Frontal cortex (tissue), 4 donors: ENCODE results near the gene MMP24OS. TPM values are rescaled to one million over a fixed set of nuclear protein-coding genes. Genes with fewer than 3 reads are reported as not detected.
"Not testable (repeated sequence)": the region's sequence is repeated elsewhere in the genome, so short reads cannot be mapped to it uniquely, and the experiment has no call there.

Experiments used
- DNase-seq, 2 donors: peaks; one replicate each; pipeline ENCODE4 v3.0.0; 2012; ENCODE audit warnings: low spot score in 2 of 2
- FAIRE-seq: peaks from 2 replicates; lab custom pipeline; 2012; peaks lifted over from hg19 to GRCh38; lab: Jason Lieb, UNC
- total RNA-seq: library from RNA; depleted of rRNA; stranded (reverse); fragments of >200 nt; gene quantifications from one replicate; pipeline ENCODE4 v1.2.3, GENCODE V29; 2014
- donor health status: control.
- donor health status: control.
- donor health status: control.

The MMP24OS gene
- total RNA-seq, 1 donor from 2014 or later, result 3.3 TPM

DNA sequence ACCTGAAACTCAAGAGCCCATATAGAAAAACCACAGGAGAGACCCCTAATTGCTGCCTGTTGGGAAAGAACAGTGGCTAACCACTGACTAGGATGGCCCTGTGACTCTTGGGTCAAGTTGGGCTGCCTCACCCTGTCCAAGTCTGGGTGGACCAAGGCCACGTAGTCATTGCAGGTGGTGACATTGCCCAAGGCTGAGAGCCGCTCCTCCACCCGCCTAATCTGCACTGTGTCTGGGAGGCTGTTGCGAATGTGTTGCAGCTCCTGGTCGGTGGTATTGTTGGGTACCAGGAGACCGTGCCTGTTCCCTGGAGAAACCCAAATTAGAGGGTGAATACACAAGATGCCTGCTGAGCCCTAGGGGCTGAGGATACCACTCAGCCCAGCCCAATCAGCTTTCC, 2.6 kb upstream of the MMP24OS start:
- FAIRE-seq (no peak), DNase-seq (no peak)

DNA sequence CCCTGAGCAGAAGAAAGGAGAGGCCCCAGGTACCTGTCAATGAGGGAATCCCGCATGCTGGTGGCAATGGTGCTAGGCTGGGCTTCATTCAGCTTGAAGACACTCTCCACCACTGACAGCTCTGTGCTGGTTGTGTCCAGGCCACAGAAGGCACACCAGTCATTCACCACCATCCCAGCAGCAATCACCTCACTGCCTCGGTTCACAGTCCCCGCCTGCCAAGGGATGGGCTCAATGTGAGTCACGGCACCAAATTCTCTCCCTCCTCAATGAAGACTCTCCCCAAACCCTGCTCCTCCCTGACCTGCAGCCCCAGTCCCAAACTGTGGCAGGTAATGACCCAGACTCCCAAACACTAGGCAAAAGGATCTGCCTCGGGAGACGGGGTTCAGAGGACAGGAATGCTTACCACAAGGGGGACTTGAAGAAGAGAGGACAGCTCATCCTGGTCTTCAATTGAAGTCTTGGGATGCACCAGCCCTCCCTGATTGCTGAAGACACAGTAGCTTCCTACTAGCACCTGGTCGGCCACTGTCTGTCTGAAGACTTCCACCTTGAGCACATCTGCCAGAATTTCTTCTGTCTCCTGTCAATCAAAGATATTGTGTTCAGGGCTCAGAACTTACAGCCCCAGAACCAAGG, 1.7 kb upstream of the MMP24OS start:
- no peak for DNase-seq
- no peak for FAIRE-seq

DNA sequence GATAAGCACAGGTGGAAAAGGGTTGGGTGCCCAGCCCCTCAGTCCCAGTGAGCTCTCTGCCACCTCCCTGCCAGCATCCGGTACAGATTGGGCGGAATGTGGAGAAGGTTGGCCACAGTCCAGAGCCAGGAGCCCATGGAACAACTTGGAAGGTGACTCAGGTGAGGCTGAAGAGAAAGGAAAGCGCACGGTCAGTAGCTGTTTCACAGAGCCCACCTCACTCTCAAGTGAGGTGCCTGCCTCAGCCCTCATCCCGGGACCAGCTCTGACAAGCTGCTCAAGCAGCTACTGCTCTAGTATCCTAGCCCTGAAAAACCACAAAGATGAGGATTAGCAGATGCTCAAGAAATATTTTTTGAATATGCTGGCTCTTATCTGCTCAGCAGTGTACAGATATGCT, 1.1 kb upstream of the MMP24OS start:
- FAIRE-seq, result no peak
- DNase-seq, result no peak

DNA sequence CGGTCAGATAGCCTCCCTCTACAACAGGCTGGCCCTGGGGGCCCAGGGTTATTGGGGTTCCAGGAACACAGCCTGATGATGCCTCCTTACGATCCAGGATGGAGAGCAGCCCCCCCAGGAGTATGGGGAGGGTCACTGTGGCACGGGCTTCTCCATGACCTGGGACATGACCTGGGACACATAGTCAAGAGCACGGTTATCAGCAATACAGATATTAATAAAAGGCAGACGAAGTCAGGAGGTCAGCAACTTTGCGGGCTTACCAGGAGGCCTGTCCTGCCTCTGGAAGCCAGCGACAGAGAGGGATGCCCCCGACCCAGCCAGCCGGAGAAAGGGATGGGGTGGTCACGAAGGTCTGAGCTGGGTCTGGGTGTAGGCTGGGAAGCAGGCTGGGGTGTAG, 795 bp downstream of the MMP24OS start:
- FAIRE-seq, result no peak

DNA sequence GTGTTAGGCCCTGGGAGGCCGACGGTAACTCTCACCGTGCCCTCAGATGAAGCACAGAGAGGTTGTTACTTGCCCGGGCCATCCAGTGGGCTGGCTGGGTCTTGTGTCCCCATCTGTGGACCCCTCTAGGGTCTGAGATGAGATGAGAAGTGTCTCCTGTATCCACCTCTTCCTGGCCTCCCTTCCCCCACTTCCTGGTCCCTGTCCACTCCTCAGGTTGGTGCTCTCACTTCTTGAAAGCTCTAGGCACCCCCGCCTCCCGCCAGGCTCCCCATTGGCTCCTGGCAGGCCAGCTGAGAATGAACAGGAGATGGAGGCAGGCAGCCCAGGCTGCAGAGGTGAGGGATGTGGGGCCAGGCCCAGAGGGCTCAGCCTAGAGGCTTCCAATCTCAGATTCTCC, 1.5 kb downstream of the MMP24OS start:
- FAIRE-seq, result no peak

More for the DNA sequence above, 795 bp downstream of the MMP24OS start:
- DNase-seq, result no peak

DNA sequence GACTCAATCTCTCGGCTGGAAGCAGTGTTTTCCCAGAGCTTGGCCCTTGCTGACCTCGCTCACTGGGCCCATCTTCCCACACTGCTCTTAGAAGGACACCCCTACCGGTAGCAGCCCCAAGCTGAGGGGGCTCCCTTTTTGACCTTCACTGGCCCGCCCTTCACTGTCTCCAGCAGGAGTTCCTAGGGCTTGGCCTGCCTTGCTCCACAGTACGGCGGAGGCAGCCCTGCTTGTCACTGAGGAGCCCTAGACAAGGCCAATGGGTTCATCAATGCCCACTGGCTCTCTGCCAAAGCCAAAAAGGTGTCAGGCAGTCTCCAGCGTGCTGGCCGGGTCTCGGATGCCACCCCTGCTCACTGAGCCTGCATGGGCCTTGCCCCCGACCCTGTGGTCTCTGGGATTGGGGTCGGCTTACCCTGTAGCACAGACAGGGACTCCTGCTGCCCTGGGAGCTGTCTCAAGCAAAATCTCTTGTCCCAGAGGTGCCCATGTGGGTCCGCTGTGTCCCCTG, 2.1 kb downstream of the MMP24OS start:
- no peak for DNase-seq
- no peak for FAIRE-seq

More for the DNA sequence above, 1.5 kb downstream of the MMP24OS start:
- no peak for DNase-seq

DNA sequence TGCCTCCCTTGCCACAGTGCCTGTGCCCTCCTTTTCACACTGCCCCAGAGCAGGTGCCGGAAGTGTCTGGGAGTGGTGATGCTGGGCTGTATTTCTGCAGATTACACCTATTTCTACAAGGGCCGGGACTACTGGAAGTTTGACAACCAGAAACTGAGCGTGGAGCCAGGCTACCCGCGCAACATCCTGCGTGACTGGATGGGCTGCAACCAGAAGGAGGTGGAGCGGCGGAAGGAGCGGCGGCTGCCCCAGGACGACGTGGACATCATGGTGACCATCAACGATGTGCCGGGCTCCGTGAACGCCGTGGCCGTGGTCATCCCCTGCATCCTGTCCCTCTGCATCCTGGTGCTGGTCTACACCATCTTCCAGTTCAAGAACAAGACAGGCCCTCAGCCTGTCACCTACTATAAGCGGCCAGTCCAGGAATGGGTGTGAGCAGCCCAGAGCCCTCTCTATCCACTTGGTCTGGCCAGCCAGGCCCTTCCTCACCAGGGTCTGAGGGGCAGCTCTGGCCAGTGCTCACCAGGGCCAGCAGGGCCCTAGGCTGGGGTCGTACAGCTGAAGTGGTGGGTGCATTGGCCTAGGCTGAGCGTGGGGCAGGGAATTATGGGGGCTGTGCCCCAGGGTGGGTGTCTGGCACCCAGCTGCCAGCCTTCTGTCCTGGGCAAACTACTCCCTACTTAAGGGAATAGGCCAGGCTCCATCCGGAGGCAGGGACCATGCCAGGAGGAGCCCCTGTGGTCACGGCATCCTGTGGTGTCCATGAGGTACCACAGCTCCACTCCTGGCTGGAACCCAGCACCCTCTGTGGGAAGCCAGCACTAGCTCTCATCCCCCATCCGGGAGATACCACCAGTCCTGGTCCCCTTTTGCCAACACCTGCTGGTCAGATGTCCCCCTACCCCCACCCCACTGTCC, 3.5 kb downstream of the MMP24OS start:
- DNase-seq (no peak), FAIRE-seq (no peak)

DNA sequence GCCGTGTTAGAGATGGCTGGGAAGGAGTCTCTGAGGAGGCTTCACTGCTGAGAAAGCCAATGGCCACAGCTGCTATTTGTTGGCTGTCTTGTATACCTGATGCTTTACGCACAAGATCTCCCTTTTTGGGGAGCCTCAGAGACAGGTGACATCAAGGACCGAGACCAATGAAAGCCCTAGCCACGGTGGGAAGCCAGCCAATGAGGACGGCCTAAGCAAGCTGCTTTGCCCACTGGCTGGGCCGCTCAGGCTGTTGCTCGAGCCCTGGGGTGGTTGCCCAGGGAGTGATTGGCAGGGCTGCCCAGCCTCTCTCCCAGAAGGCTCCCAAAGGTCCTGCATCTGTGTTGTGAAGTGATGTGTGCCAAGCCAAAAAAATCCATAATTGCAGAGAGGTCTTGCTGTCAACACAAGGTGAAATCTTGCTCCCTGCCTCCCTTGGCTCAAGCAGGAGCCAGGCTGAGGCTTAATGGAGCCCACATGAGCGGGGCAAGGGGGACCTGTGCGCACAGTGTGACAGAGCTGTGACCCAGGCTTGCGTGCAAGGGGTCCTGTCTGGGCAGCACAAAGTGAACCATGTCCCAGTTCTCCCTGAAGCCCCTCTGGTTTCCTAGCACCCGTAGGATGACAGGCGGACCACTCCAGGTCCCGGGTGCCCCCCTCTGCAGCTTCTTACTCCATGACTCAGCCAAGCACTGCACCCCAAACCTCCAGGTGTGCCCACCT, 4.3 kb downstream of the MMP24OS start:
- no peak for FAIRE-seq
- peak in 1 of 2 donors; percentile 46 for DNase-seq

DNA sequence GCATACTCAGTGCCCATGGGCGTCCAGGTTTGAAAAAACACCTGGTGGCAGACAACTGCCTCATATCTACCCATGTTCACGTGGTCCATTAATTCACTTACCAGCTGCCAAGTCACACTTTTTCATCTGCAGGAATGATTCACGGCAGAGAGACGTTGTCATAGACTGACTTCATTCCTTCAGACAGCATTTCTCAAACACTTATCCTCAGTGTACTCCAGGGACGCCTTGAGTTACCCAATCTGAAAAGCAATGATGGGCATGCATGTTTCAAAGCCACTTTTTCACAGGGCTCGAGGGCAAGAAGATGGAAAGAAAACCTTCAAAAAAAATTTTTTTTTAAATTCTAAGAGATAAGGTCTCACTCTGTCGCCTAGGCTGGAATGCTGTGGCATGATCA, 6.0 kb downstream of the MMP24OS start:
- DNase-seq (no peak), FAIRE-seq (no peak)

DNA sequence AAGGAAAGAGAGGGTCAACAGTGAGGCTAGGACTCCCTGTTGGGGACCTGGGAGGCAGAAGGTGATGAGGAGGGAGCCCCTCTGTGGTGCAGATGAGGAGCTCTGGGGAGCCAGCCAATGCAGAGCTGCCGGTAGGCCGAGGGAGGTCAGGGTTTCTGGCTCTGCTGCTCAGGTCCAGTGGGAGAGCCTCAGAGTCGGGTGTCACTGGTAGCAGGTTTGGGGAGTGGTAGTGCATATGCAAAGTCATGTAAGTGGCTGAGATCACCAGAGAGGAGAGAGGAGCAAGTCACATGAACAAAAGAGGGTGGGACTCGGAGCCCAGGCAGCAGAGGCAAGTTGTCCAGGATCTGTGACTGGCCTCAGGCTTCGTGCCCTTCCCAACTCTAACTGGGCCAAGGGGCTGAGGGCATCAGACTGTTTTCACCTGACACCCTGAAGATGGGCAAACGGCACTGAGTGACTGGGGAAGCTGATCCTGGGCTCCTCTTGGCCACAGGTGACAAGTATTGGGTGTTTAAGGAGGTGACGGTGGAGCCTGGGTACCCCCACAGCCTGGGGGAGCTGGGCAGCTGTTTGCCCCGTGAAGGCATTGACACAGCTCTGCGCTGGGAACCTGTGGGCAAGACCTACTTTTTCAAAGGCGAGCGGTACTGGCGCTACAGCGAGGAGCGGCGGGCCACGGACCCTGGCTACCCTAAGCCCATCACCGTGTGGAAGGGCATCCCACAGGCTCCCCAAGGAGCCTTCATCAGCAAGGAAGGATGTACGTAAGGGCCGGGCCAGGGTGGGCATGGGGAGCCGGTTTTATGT, 6.6 kb downstream of the MMP24OS start:
- DNase-seq (no peak), FAIRE-seq (no peak)

DNA sequence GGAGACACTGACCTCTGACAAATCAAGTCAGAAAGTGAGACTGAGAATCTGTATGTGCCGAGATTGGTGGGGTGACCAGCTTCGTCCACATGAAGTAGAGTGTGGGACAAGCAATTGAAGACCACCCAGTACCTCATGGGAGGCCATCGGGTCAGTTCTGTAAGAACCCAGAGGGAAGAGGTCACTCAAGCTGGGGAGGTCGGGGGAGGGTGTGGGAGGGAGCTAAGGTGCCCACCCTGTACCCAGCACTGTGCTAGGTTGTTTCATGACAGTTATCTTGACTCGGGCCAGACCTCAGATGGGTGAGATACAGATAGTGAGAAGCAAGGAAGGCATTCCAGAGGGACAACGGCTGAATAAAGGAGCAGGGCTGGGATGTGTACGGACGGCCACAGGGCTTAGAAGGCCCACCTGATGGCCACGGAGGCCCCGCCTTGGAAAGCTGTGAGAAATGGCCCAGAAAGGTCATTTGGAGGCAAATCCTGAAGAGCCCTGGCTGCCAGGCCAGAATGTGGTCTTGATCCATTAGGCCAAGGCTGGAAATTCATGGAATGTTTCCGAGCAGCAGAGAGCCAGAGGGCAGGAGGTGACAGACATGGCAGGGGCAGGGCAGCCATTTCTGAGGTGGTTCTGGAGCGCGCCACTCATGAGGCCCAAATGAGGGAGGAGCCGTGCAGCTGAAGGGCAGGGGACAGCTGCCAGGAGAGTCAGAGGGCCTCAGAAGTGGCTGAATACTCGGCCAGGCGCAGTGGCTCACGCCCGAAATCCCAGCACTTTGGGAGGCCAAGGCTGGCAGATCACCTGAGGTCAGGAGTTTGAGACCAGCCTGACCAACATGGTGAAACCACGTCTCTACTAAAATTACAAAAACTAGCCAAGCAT, 7.7 kb downstream of the MMP24OS start:
- FAIRE-seq (no peak), DNase-seq (no peak)

DNA sequence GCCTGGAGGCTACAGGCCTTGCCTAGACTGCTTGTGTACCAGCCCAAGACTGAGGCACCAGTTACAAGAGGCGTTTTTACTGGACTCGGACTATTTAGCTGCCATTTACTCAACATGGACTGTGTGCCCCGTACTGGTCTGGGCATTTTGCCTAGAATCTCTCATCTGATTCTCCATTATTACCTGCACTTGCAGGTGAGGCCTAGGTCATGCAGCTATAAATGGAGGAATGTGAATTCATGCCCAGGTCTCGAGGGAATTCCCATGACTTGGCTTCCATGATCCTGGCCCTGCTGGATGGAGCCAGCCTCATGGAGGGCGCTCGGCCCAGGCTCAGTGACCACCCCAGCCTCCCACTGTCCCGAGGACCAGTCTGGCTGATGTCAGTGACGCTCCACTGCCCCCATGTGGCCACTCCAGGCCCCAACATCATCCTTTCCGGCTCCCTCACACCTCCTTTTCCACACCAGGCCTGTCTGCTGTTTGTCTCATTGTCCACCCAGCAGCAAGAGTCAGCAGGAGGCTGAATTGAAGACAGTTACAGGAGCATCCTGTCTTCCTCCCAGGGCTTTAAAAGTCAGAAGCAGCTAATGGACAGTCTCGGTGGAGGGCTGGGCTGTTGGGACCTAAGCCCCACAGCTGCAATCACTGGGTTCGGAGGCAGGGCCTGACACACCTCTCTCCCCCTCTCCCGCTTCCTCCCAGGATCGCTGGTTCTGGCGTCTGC, 8.7 kb downstream of the MMP24OS start:
- FAIRE-seq (no peak), DNase-seq (peak in 1 of 2 donors; percentile 77)

DNA sequence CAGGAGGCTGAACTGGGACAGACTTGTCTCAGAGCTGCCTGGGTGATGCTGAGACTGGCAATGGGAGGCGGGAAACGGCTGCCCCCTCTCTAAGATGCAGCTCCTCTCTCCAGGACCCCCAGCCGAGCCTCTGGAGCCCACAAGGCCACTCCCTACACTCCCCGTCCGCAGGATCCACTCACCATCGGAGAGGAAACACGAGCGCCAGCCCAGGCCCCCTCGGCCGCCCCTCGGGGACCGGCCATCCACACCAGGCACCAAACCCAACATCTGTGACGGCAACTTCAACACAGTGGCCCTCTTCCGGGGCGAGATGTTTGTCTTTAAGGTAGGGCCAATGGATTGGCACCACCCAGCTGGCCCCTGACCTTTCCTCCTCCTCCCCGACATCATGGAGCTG, 10.8 kb downstream of the MMP24OS start:
- FAIRE-seq, result no peak
- no peak for DNase-seq

DNA sequence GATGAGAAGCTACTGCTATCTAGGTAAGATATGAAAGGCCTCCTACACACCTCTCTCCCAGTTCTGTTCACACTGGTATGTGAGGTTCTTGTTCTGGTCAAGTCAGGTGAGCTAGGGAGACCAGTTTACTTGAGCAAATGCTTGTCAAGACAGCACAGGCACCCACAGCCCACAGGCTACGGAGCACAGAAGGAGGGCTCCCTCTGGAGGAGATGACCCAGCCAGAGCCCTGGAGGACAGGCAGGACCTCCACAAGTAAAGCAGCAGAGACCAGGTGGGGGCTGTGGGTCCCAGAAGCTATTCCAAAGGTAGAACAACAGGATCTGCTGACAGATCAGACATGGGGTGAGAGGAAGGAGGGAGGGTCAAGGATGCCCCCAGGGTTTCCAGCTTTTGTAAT, 13.2 kb downstream of the MMP24OS start:
- DNase-seq (no peak), FAIRE-seq (no peak)

DNA sequence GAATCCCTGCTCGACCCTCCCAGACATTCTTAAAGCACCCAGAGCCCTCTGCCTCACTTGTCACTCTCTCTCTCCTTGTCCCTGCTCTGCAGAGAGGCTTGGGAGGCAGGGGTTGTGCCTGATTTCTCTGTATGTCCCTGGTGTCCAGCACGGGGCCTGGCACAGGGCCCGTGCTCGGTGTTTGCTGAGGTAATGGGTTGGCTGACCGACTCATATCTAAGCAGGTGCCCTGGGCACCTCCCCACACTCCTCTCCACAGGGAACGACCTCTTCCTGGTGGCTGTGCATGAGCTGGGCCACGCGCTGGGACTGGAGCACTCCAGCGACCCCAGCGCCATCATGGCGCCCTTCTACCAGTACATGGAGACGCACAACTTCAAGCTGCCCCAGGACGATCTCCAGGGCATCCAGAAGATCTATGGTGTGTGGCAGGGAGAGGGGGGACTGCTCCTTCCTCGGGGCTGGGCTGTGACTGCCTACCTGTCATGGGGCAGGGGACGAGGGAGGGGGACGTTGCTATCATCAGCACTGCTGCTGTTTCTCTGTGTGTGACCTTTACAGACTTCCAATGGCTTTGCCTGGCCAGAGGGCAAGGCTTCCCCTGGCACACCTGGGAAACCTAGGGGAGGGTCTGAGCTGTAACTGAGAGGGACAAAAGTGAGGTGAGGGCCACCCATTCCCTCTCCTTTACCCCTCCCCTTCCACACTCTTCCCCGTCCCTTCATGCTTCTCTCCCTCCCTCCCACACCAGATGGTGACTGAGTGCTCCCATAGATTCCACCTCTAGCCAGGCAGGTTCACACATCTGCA, 14.2 kb downstream of the MMP24OS start:
- no peak for FAIRE-seq
- DNase-seq, result no peak

DNA sequence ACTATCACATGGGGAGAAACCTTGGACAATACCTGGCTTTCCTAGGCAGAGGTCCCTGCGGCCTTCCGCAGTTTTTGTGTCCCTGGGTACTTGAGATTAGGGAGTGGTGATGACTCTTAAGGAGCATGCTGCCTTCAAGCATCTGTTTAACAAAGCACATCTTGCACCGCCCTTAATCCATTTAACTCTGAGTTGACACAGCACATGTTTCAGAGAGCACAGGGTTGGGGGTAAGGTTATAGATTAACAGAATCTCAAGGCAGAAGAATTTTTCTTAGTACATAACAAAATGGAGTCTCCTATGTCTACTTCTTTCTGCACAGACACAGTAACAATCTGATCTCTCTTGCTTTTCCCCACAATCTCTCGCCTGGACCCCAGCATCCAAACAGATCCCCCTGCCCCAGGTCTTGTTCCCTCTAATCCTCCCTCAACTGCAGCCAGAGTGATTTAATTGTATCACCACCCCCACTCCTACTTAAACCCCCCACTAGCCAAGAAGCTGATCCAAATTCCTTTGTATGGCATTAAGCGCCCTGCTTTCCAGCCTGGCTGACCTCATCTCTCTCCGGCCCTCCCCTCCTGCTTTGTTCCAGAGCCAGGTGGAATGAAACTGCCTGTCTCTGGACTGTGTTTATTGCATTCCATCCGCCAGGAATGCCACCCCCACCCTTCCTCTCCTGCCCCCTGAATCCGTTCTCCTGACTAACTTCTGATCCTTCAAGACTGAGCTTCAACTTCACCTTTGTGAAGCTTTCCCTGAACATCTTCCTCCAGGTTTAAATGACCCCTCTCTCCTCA, 15.0 kb downstream of the MMP24OS start:
- not testable (repeated sequence) for DNase-seq, FAIRE-seq
